Gastroesophageal sphincter (tissue), 4 donors: ENCODE data around the gene SHLD2. TPM values are rescaled to one million over a fixed set of nuclear protein-coding genes. Genes with fewer than 3 reads are reported as not detected.
A peak's percentile ranks its signal among the peaks of the same experiment; 100 is the strongest.
"Not testable (repeated sequence)": the region's sequence is repeated elsewhere in the genome, so short reads cannot be mapped to it uniquely, and the experiment has no call there.

Source experiments
- ATAC-seq: fragments of 150-250 bp; one replicate; pipeline ENCODE4 v1.9.1; 2016; ENCODE audit warnings: mild to moderate bottlenecking, moderate library complexity
- H3K27ac ChIP-seq, 4 donors: fragments of 200-600 bp; sonication (generic) in 3 of 4; 1 replicate in 3 of 4; 2 replicates in 1 of 4; pipeline ENCODE4 v1.5.1; 2016 to 2019
- H3K27me3 ChIP-seq: fragments of 200-600 bp; sonication (generic); one replicate; pipeline ENCODE4 v1.5.1; 2019
- H3K36me3 ChIP-seq, 2 donors: fragments of 200-600 bp; sonication (generic); one replicate each; pipeline ENCODE4 v1.5.1; 2019; ENCODE audit warnings: control low read depth in 1 of 2
- H3K4me1 ChIP-seq, 3 donors: fragments of 200-600 bp; sonication (generic); 1 replicate in 2 of 3; 2 replicates in 1 of 3; pipeline ENCODE4 v1.5.1; 2016 to 2019; ENCODE audit warnings: control low read depth in 2 of 3
- H3K4me3 ChIP-seq, 2 donors: fragments of 200-600 bp; sonication (generic); one replicate each; pipeline ENCODE4 v1.5.1; 2019; ENCODE audit warnings: mild to moderate bottlenecking in 1 of 2, moderate library complexity in 1 of 2
- H3K9me3 ChIP-seq, 3 donors: fragments of 200-600 bp; sonication (generic); one replicate each; pipeline ENCODE4 v1.5.1; 2017 to 2019; ENCODE audit warnings: control low read depth in 2 of 3
- WGBS, 2 donors: methylation state at CpG; one replicate each; pipeline ENCODE4 v1.1.5; 2018; ENCODE audit warnings: low coverage in 1 of 2; 5-methylcytosine and 5-hydroxymethylcytosine counted together
- total RNA-seq, 4 donors: library from RNA; depleted of rRNA; stranded (reverse); fragments of >200 nt; gene quantifications; one replicate each; pipeline ENCODE4 v1.1.0, GENCODE V29; 2016
- TF ChIP-seq, protein P1 (sequence below), 4 experiments: fragments of 200-600 bp in 2 of 4; fragments of 450-650 bp in 2 of 4; sonication (generic) in 1 of 4; IDR thresholded peaks; one replicate each; pipeline ENCODE4 v1.5.1; 2017 to 2019; ENCODE audit warnings: antibody characterized with exemption in 4 of 4, mild to moderate bottlenecking in 2 of 4, moderate library complexity in 2 of 4

The SHLD2 gene
- total RNA-seq, 4 donors from 2014 or later: 21.2 to 31.0 (median 26.6) TPM

DNA sequence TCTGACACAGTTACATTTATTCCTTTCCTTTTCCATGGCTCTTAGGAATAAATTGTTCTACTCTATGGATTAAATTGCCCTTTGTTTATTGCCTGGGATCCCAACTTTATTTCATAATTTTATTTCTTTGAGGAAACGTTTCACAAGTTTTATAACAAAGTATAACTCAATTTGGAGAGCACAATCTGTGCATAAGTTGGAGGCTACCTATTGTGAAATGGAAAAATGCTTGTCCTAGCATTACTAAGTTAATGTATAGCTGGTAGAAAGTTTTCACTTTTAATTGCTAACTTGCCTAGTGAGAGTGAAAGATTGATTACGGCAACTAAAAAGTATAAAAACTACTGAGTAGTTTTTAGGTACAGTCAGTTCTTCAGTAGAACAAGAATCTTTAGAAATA is 32.0 kb downstream of the SHLD2 start:
- ATAC-seq, H3K36me3 ChIP-seq: not testable (repeated sequence)
- WGBS, 2 donors: 100% methylated on average over 1 of the region's 2 CpGs; no CpG with 5 or more reads in 1 of the 2 donors

DNA sequence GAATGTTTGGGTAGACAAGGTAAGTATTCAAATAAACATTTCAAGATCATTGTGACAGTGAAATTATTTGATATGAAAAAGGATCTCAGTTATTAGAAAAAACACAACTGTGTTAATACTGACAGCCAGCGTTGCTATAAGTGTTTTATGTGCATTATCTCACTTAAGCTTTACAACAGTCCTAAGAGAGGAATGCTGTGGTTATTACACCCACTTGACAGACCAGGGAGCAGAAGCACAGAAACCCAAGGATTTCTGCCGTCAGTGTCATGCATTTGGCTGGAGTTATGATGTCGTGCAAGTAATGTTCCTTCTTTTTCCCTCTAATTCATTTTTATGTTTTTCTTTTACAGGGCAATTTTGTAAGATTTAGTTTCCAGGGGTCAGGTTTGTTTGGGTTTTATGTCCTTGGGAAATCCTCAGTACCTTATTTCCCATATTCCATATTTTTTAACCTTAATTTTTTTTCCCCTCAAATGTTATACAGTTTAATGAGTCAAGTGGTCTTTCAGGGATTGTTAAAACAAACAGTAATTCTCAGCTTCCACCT is 32.7 kb downstream of the SHLD2 start:
- not testable (repeated sequence) for H3K9me3 ChIP-seq, H3K36me3 ChIP-seq, H3K27ac ChIP-seq, H3K4me1 ChIP-seq, H3K4me3 ChIP-seq, H3K27me3 ChIP-seq, ATAC-seq
- WGBS, 2 donors: 67% methylated on average over 2 of the region's 3 CpGs; no CpG with 5 or more reads in 1 of the 2 donors

More for the DNA sequence above, 32.0 kb downstream of the SHLD2 start:
- not testable (repeated sequence) for H3K9me3 ChIP-seq, H3K27ac ChIP-seq, H3K27me3 ChIP-seq, H3K4me3 ChIP-seq, H3K4me1 ChIP-seq

DNA sequence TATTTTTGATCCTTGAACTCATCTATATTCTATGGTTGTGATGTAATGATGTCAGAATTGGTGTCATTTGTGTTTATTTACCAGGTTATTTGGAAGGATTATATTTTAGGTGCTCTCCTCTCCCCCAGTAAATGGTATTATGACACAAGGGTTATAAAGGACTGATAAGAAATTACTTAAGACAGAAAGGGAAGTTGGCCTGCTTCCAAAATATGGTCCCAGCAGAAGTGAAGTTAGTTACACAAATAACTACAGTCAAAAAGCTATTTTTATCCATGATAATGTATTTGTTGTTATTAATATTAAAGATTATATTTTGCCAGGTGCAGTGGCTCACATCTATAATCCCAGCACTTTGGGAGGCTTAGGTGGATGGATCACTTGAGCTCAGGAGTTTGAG is 37.2 kb downstream of the SHLD2 start:
- not testable (repeated sequence) for H3K27ac ChIP-seq, H3K36me3 ChIP-seq, H3K9me3 ChIP-seq, H3K27me3 ChIP-seq, H3K4me1 ChIP-seq, ATAC-seq, H3K4me3 ChIP-seq

DNA sequence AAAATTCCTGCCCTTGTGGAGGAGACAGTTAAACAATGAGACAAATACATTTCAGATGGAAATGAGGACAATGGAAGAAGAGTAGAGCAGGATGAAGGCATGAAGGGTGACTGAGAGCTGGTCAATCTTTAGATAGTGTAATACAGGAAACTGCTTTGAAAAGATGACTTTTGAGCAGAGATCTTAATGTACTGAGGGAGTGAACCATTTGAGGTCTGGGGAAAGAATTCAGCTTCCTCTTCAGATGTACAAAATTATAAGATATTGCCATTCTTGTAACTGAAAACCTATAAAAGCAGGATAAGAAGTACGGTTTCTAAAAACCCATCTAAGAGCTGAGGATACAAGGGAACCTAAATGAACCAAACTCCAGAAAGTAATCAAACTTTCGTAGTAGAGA is 38.9 kb downstream of the SHLD2 start:
- H3K27me3 ChIP-seq, ATAC-seq, H3K36me3 ChIP-seq, H3K9me3 ChIP-seq, H3K4me3 ChIP-seq, H3K4me1 ChIP-seq, H3K27ac ChIP-seq: not testable (repeated sequence)
- WGBS, 2 donors: 82 to 86% methylated on average over 2 of the region's 2 CpGs

DNA sequence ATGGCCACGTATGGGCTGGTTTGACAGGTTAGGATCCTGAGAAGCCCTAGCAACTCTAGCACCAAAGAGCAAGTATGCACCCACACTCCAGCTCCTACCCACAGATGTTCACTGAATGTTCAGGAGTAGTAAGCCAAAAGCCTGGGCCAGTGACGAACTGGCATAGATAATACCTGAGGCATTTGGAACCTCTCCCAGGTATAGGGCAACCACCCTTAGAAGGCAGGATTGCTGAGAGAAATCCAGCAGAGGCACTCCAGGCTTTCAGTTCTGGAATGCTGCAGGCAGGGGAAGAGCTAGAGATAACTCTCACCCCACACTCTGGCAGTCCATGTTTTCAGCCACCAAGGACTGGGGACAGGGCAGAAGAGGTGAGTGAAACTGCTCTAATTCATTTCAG is 39.4 kb downstream of the SHLD2 start:
- H3K4me1 ChIP-seq, H3K27me3 ChIP-seq, ATAC-seq, H3K4me3 ChIP-seq, H3K9me3 ChIP-seq, H3K27ac ChIP-seq, H3K36me3 ChIP-seq: not testable (repeated sequence)
- 100% methylated on average over 1 of the region's 2 CpGs; no CpG with 5 or more reads in 1 of the 2 donors for WGBS, 2 donors

DNA sequence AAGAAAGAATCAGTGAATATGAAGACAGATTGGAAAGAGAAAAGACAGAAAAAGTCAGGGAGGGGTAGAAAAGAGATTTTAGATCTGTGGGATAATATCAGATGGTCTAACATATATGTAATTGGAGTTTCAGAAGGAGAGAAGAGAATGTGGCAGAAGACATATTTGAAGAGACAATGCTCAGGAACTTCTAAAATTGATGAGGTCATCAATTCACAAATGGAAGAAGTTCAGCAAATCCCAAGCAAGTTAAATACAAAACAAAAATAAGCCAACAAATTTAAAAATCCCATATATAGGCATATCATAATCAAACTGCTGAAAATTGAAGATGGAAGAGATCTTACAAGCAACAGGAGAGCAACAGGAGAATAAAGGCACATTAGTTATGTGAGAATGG is 42.5 kb downstream of the SHLD2 start:
- not testable (repeated sequence) for H3K4me1 ChIP-seq, ATAC-seq, H3K9me3 ChIP-seq, H3K4me3 ChIP-seq, H3K36me3 ChIP-seq, H3K27me3 ChIP-seq, H3K27ac ChIP-seq

DNA sequence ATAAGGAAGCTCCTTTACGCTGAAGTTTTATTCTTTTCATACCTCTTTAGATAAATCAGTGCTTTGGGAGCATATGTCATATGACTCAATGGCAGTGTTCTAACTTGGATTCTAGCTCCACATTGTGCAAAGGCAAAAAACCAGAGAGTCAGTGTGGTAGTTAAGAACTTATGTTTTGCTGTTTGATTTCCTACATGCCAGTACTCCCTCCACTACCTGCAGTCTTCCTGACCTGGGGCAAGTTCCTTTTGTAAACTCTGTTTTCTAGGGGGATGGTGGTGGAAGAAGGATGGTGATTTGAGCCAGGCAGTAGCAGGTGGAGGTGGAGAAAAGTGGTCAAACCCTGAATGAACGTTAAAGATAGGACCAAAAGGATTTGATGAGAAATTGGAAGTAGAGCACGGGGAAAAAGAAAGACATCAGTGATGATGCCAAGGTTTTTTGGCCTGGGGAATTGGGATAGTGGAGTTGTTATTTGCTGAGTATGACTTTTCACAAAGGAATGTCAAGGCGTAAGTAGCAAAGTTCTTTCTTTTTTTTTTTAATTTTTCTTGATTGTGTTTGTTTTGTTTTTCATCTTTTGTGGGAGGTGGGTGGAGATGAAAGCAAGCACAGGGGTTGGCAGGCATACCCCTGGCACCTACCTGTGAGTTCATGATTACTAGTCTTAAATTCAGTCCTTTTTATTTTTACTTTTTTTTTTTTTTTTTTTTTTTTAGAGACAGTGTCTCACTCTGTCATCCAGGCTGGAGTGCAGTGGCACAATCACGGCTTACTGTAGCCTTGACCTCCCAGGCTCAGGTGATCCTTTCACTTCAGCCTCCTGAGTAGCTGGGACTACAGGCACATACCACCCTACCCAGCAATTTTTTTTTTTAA is 47.5 kb downstream of the SHLD2 start:
- 31 to 42% methylated on average over 4 to 5 of the region's 5 CpGs for WGBS, 2 donors
- H3K4me1 ChIP-seq, H3K4me3 ChIP-seq: not testable (repeated sequence)

DNA sequence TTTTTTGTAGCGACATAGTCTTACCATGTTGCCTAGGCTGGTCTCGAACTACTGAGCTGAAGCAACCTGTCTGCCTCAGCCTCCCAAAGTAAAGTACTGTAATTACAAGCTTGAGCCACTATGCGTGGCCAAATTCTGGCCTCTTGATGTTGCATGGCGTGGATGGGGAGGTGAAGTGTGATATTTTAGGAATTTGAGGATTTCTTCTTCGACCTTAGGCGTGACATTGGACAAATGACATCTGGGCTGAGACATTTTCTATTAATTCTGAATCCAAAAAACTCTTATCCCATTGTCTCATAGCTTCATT is 48.1 kb downstream of the SHLD2 start:
- not testable (repeated sequence) for H3K27me3 ChIP-seq, H3K4me1 ChIP-seq, H3K9me3 ChIP-seq, H3K36me3 ChIP-seq, H3K27ac ChIP-seq, H3K4me3 ChIP-seq
- ATAC-seq: peak; percentile 26
- WGBS, 2 donors: 86 to 89% methylated on average over 4 to 6 of the region's 6 CpGs

More for the DNA sequence above, 47.5 kb downstream of the SHLD2 start:
- not testable (repeated sequence) for H3K9me3 ChIP-seq, H3K36me3 ChIP-seq, H3K27ac ChIP-seq, H3K27me3 ChIP-seq
- peak; percentile 63 for ATAC-seq

DNA sequence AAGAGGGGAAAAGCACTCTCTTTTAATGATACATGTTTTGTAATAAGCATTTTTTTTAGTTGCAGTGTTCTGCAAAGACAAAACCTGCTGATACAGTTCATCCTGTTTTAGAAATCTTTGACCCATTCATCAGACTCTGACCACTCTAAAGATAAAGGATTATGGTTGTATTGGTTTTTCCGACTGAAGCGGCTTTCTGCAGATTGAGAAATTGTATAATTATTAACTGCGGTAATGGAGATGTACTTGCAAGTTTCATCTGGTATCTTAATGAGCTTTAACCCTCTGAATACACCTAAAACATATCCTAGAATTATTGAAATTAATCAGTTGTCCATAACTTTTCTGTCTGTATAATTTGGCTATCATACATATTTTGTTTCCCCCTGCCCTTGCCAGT is 50.6 kb downstream of the SHLD2 start:
- H3K27me3 ChIP-seq, H3K4me1 ChIP-seq, ATAC-seq, H3K27ac ChIP-seq, H3K9me3 ChIP-seq, H3K4me3 ChIP-seq, H3K36me3 ChIP-seq: not testable (repeated sequence)
- 100% methylated on average over 2 of the region's 3 CpGs; no CpG with 5 or more reads in 1 of the 2 donors for WGBS, 2 donors

DNA sequence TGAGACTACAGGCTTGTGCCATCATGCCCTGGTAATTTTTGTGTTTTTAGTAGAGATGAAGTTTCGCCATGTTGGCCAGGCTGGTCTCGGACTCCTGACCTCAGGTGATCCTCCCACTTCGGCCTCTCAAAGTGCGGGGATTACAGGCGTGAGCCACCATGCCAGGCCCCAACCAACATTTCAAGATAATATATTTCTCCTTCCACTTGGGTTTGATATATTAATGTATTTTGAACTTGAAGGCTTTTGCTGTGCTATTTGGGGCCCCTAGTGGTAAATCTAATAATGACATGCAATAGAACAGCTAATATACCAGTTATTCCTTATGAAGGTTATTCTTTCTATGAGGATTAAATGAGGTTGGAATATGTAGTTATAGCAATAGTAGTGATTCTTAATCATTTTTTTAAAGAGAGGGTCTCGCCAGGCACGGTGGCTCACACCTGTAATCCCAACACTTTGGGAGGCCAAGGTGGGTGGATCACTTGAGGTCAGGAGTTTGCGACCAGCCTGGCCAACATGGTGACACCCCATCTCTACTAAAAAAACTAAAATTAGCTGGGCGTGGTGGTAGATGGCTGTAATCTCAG is 54.1 kb downstream of the SHLD2 start:
- H3K4me1 ChIP-seq, H3K4me3 ChIP-seq, H3K9me3 ChIP-seq, H3K27me3 ChIP-seq, ATAC-seq, H3K36me3 ChIP-seq, H3K27ac ChIP-seq: not testable (repeated sequence)
- WGBS, 2 donors: 57 to 100% methylated on average over 1 to 3 of the region's 9 CpGs
- TF ChIP-seq, protein P1, sequence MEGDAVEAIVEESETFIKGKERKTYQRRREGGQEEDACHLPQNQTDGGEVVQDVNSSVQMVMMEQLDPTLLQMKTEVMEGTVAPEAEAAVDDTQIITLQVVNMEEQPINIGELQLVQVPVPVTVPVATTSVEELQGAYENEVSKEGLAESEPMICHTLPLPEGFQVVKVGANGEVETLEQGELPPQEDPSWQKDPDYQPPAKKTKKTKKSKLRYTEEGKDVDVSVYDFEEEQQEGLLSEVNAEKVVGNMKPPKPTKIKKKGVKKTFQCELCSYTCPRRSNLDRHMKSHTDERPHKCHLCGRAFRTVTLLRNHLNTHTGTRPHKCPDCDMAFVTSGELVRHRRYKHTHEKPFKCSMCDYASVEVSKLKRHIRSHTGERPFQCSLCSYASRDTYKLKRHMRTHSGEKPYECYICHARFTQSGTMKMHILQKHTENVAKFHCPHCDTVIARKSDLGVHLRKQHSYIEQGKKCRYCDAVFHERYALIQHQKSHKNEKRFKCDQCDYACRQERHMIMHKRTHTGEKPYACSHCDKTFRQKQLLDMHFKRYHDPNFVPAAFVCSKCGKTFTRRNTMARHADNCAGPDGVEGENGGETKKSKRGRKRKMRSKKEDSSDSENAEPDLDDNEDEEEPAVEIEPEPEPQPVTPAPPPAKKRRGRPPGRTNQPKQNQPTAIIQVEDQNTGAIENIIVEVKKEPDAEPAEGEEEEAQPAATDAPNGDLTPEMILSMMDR (IDR thresholded peaks at IDR 0.05): peak in 1 of 4 experiments; percentile 34

DNA sequence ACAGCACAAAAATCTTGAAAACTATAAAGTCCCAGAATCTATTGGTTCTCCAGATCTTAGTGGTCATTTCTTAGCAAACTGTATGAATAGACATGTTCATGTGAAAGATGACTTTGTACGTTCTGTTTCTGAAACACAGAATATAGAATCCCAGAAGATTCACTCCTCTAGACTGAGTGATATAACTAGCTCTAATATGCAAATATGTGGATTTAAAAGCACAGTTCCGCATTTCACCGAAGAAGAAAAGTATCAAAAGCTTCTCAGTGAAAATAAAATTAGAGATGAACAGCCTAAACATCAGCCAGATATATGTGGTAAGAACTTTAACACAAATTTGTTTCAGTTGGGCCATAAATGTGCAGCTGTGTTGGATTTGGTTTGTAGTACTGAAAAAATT is 56.5 kb downstream of the SHLD2 start:
- not testable (repeated sequence) for H3K36me3 ChIP-seq, H3K4me1 ChIP-seq, ATAC-seq, H3K9me3 ChIP-seq, H3K27ac ChIP-seq, H3K27me3 ChIP-seq, H3K4me3 ChIP-seq
- 81 to 90% methylated on average over 3 of the region's 3 CpGs for WGBS, 2 donors

DNA sequence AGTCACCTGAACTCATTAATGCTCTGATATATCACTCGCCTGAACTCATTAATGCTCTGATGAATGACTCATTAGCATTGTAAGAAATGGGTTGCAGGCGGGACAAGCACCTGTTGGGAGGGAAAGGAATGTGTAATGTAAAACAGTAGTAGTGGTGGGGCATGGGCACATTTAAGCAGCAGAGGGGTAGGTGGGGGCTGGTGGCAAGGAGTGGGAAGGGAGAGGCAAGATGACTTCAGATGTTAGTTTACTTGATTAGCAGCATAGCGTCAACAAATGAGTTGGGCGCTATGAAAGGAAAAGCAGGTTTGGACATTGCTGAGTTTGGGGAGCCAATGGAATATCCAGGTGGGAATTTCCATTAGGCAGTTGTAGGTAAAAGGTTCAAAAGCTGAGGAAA is 61.8 kb downstream of the SHLD2 start:
- WGBS, 2 donors: 86% methylated on average over 4 of the region's 4 CpGs; no CpG with 5 or more reads in 1 of the 2 donors
- not testable (repeated sequence) for H3K4me3 ChIP-seq, H3K9me3 ChIP-seq, ATAC-seq, H3K27ac ChIP-seq, H3K4me1 ChIP-seq, H3K27me3 ChIP-seq
- peaks cover 0 to 20% of the 10 kb centered on the region in 2 donors for H3K36me3 ChIP-seq

DNA sequence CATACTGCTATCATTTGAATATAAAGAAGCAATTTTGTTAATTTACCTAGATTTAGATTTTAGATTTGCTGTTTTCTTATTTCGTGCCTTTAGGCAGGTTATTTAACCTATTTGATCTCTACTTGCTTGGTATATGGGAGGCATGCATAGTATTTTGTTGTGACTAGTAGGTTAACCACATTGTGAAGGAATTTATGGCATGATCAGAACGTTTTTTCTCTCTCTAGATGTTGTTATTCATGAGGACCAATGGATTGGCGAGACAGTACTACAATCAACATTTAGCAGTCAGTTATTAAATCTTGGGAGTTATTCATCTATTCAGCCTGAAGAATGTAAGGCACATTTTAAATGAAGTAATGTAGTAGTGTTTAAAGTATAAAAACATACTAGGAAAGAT is 62.8 kb downstream of the SHLD2 start:
- not testable (repeated sequence) for H3K27ac ChIP-seq, H3K9me3 ChIP-seq, H3K4me3 ChIP-seq, ATAC-seq, H3K4me1 ChIP-seq, H3K27me3 ChIP-seq
- peaks cover 0 to 18% of the 10 kb centered on the region in 2 donors for H3K36me3 ChIP-seq
- WGBS, 2 donors: 82 to 83% methylated on average over 1 to 3 of the region's 3 CpGs
